Stomach (tissue), 4 donors: ENCODE results near the gene STN1.
"Not testable (repeated sequence)": the region's sequence is repeated elsewhere in the genome, so short reads cannot be mapped to it uniquely, and the experiment has no call there.

Source experiments
- EP300 ChIP-seq: sonication (generic); formaldehyde crosslinking; IDR thresholded peaks from one replicate; pipeline ENCODE4 v1.6.1; 2017; ENCODE audit warnings: antibody characterized with exemption
- POLR2A ChIP-seq, 4 donors: fragments of 450-650 bp; IDR thresholded peaks; one replicate each; pipeline ENCODE4 v1.6.1; 2016; ENCODE audit warnings: antibody characterized with exemption in 4 of 4, control low read depth in 2 of 4, mild to moderate bottlenecking in 1 of 4, moderate library complexity in 1 of 4

GRCh38 chr10:103845346-103845745 lies 72.6 kb downstream of the STN1 start:
- not testable (repeated sequence) for TF ChIP-seq POLR2A (IDR thresholded peaks at IDR 0.05); EP300
